HepG2 (cell line): ENCODE results near the gene CDC42EP4. TPM values are rescaled to one million over a fixed set of nuclear protein-coding genes. Genes with fewer than 3 reads are reported as not detected.

Experiments
- ATAC-seq: fragments of 200-7000 bp; cut with Tn5 transposase; 3 replicates; pipeline ENCODE4 v1.9.1; 2020; ENCODE audit warnings: mild to moderate bottlenecking, moderate library complexity
- BruUV-seq: library from RNA; stranded (reverse); fragments of 400-500 nt; replicated peaks from 2 replicates; lab custom pipeline; 2021; lab: Mats Ljungman, UMichigan
- CTCF ChIA-PET: fragments of 300-600 bp; formaldehyde crosslinking; extraction: SDS; loops from one replicate; lab custom pipeline; 2021; ENCODE audit warnings: low total read pairs, inconsistent platforms, low intra/inter-chr PET ratio; lab: Yijun Ruan, JAX
- POLR2A ChIA-PET: fragments of 350-600 bp; sonication (Branson Sonifier 250); formaldehyde crosslinking; loops from one replicate; lab custom pipeline; 2020; ENCODE audit warnings: antibody characterized with exemption, inconsistent platforms; lab: Yijun Ruan, JAX
- DNase-seq: peaks from one replicate; pipeline ENCODE4 v3.0.0-alpha.2; 2015; ENCODE audit warnings: low spot score
- FAIRE-seq: peaks from 3 replicates; lab custom pipeline; 2011; peaks lifted over from hg19 to GRCh38; lab: Jason Lieb, UNC
- H2AFZ ChIP-seq: one replicate; pipeline ENCODE4 v1.6.1; 2011; ENCODE audit warnings: low read length, inconsistent platforms
- H3K27ac ChIP-seq: fragments of 300-600 bp; 3 replicates; pipeline ENCODE4 v1.8.0; 2011; ENCODE audit warnings: mixed run types, mild to moderate bottlenecking, mixed read lengths, low read length, inconsistent platforms; ENCODE audit not compliant: insufficient read depth; ENCODE audit errors: extremely low read length
- H3K27me3 ChIP-seq, 2 experiments: fragments of 200-600 bp in 1 of 2; 2 replicates in 1 of 2; 3 replicates in 1 of 2; pipeline versions ENCODE4 v1.6.0 to v1.8.0; 2011; ENCODE audit warnings: low read length in 2 of 2, mild to moderate bottlenecking in 2 of 2, moderate library complexity in 2 of 2, inconsistent platforms in 1 of 2; ENCODE audit not compliant: insufficient read depth in 2 of 2, control insufficient read depth in 1 of 2
- H3K36me3 ChIP-seq, 2 experiments: fragments of 200-600 bp in 1 of 2; replicated peaks in 1 of 2; 2 replicates in 1 of 2; 3 replicates in 1 of 2; pipeline versions ENCODE4 v1.5.1 to v1.8.0; 2011; ENCODE audit warnings: low read length in 2 of 2, inconsistent platforms in 1 of 2; ENCODE audit not compliant: insufficient read depth in 2 of 2, control insufficient read depth in 1 of 2
- H3K4me1 ChIP-seq: 2 replicates; pipeline ENCODE4 v1.5.1; 2012; ENCODE audit warnings: low read length, inconsistent platforms; ENCODE audit not compliant: insufficient read depth
- H3K4me2 ChIP-seq: 2 replicates; pipeline ENCODE4 v1.6.0; 2011; ENCODE audit warnings: low read depth, low read length, inconsistent platforms
- H3K4me3 ChIP-seq, 3 experiments: fragments of 200-600 bp in 1 of 3; sonication (generic), shearing (Covaris generic) in 1 of 3; replicated peaks in 1 of 3; 2 replicates each; pipeline ENCODE4 v1.5.1; 2011 to 2016; ENCODE audit warnings: low read length in 3 of 3, inconsistent platforms in 2 of 3, low read depth in 2 of 3, mild to moderate bottlenecking in 2 of 3, control low read depth in 1 of 3, mixed read lengths in 1 of 3; ENCODE audit not compliant: insufficient read depth in 1 of 3
- H3K79me2 ChIP-seq: one replicate; pipeline ENCODE4 v1.6.1; 2011; ENCODE audit warnings: low read length, inconsistent platforms; ENCODE audit not compliant: insufficient read depth
- H3K9ac ChIP-seq: 2 replicates; pipeline ENCODE4 v1.6.0; 2011; ENCODE audit warnings: mild to moderate bottlenecking, low read depth, low read length, inconsistent platforms; ENCODE audit not compliant: insufficient read depth
- H3K9me3 ChIP-seq: 2 replicates; pipeline ENCODE4 v1.5.1; 2012; ENCODE audit warnings: mild to moderate bottlenecking, low read length
- H4K20me1 ChIP-seq: 2 replicates; pipeline ENCODE4 v1.6.0; 2011; ENCODE audit warnings: inconsistent platforms, mild to moderate bottlenecking, low read length, moderate library complexity; ENCODE audit not compliant: insufficient read depth
- GMEB1 ChIP-seq: sonication (generic); formaldehyde crosslinking; IDR thresholded peaks from 2 replicates; pipeline ENCODE4 v1.5.1; 2020; ENCODE audit warnings: missing genetic modification reagents, mild to moderate bottlenecking, borderline replicate concordance
- MTF1 ChIP-seq: sonication (generic); formaldehyde crosslinking; IDR thresholded peaks from 2 replicates; pipeline ENCODE4 v1.5.0; 2020; ENCODE audit warnings: missing genetic modification reagents
- MTF2 ChIP-seq: sonication (generic); formaldehyde crosslinking; IDR thresholded peaks from 2 replicates; pipeline ENCODE4 v1.5.0; 2020; ENCODE audit warnings: missing genetic modification reagents, borderline replicate concordance
- MYC ChIP-seq: sonication (generic); formaldehyde crosslinking; IDR thresholded peaks from 2 replicates; pipeline ENCODE4 v1.9.0; 2021; ENCODE audit warnings: missing genetic modification reagents, borderline replicate concordance
- NR2F1 ChIP-seq, 2 experiments: fragments of 450-650 bp in 1 of 2; formaldehyde crosslinking in 1 of 2; IDR thresholded peaks; 2 replicates each; pipeline versions ENCODE4 v1.5.0 to v1.6.1; 2016 to 2020; ENCODE audit warnings: mild to moderate bottlenecking in 1 of 2, missing compliant biosample characterization in 1 of 2, missing genetic modification reagents in 1 of 2, moderate library complexity in 1 of 2
- PRDM15 ChIP-seq: sonication (generic); formaldehyde crosslinking; IDR thresholded peaks from 2 replicates; pipeline ENCODE4 v1.4.0; 2020; ENCODE audit warnings: missing genetic modification reagents
- RBM22 ChIP-seq: fragments of 200-400 bp; formaldehyde crosslinking; optimal IDR thresholded peaks from 2 replicates; pipeline ENCODE3; 2017; ENCODE audit warnings: mild to moderate bottlenecking, low read length, moderate library complexity
- XBP1 ChIP-seq: sonication (generic); formaldehyde crosslinking; IDR thresholded peaks from 2 replicates; pipeline ENCODE4 v1.5.0; 2020; ENCODE audit warnings: missing genetic modification reagents
- ZC3H13 ChIP-seq: sonication (generic); formaldehyde crosslinking; IDR thresholded peaks from 2 replicates; pipeline ENCODE4 v1.8.1; 2023; ENCODE audit warnings: mild to moderate bottlenecking, missing genetic modification reagents, moderate library complexity
- ZNF510 ChIP-seq: sonication (generic); formaldehyde crosslinking; IDR thresholded peaks from 2 replicates; pipeline ENCODE4 v1.4.0; 2020; ENCODE audit warnings: low read depth, mild to moderate bottlenecking, missing genetic modification reagents
- ZNF646 ChIP-seq: sonication (generic); formaldehyde crosslinking; IDR thresholded peaks from 2 replicates; pipeline ENCODE4 v1.9.0; 2021; ENCODE audit warnings: mild to moderate bottlenecking, missing genetic modification reagents
- ZNF674 ChIP-seq: sonication (generic); formaldehyde crosslinking; IDR thresholded peaks from 2 replicates; pipeline ENCODE4 v1.5.0; 2020; ENCODE audit warnings: low read depth, mild to moderate bottlenecking, missing genetic modification reagents
- ZNF781 ChIP-seq: sonication (generic); formaldehyde crosslinking; IDR thresholded peaks from 2 replicates; pipeline ENCODE4 v1.5.1; 2020; ENCODE audit warnings: borderline replicate concordance, mild to moderate bottlenecking, missing genetic modification reagents; ENCODE audit errors: not compliant biosample characterization
- WGBS: methylation state at CpG from one replicate; pipeline ENCODE4 v1.1.6; 2017; ENCODE audit warnings: low lambda C conversion rate; 5-methylcytosine and 5-hydroxymethylcytosine counted together
- in situ Hi-C: cut with HindIII; loops from 2 replicates; pipeline ENCODE4 v1.10.0; 2017; ENCODE audit warnings: low pct_unique_long_range_greater_than_20kb; ENCODE audit not compliant: extremely low pct_ligation_motif_present
- intact Hi-C: fragments of 100-400 bp; cut with micrococcal nuclease; formaldehyde crosslinking; loops from one replicate; pipeline ENCODE4 v1.10.0; 2022; ENCODE audit not compliant: unreplicated experiment
- polyA plus RNA-seq, 8 experiments: library from polyadenylated mRNA; depleted of rRNA in 3 of 8; stranded (reverse) in 7 of 8; unstranded in 1 of 8; fragments of >200 nt; fragmentation: Illumina TruSeq in 4 of 8; extraction: Trizol in 4 of 8; gene quantifications; 2 replicates each; pipeline versions ENCODE4 v1.2.1 to v1.2.3, GENCODE V29; 2011 to 2016; ENCODE audit warnings: low read depth in 4 of 8, missing spikeins in 1 of 8, mixed read lengths in 1 of 8; ENCODE audit not compliant: insufficient read depth in 1 of 8
- total RNA-seq, 5 experiments: library from RNA; depleted of rRNA; stranded (reverse); fragments of >200 nt; fragmentation: Illumina TruSeq; extraction: Trizol; gene quantifications; 2 replicates each; pipeline ENCODE4 v1.2.3, GENCODE V29; 2016; ENCODE audit warnings: low read depth in 1 of 5

CDC42EP4 gene
- total and polyA plus RNA-seq, 2 of the 13 experiments (the other 11 are each of a cell fraction or from before 2014, with no cell fraction given), result 19.0 to 54.0 TPM

- intact Hi-C loops, result no loop called here
- CTCF ChIA-PET, result no interaction called here
- no peak for TF ChIP-seq ZNF674 (CRISPR knock-in tag)
- no peak for TF ChIP-seq MTF2 (CRISPR knock-in tag)
- TF ChIP-seq PRDM15 (CRISPR knock-in tag), result no peak
- TF ChIP-seq RBM22, result no peak
- no peak for TF ChIP-seq ZC3H13
- no peak for TF ChIP-seq ZNF510 (CRISPR knock-in tag)
- no peak for TF ChIP-seq MTF1 (CRISPR knock-in tag)
- TF ChIP-seq XBP1, result no peak
- TF ChIP-seq GMEB1 (CRISPR knock-in tag), result no peak
- no peak for TF ChIP-seq ZNF781
- no peak for TF ChIP-seq NR2F1 (CRISPR knock-in tag; IDR thresholded peaks at IDR 0.05)
- no peak for TF ChIP-seq ZNF646 (CRISPR knock-in tag)
- TF ChIP-seq MYC, result no peak
These were observed 71.2 kb downstream of the CDC42EP4 start for GRCh38 chr17:73240561-73240960.

More at GRCh38 chr17:73240561-73240960, 71.2 kb downstream of the CDC42EP4 start:
- no peaks in the 10 kb centered on the region for H3K27me3 ChIP-seq
- DNase-seq (no peak), ATAC-seq (no peak), FAIRE-seq (no peak)
- POLR2A ChIA-PET, result no interaction called here
- H3K79me2 ChIP-seq, result peaks cover 17% of the 10 kb centered on the region
- H3K9ac ChIP-seq, result no peak overlapping the region
- peaks cover 35% of the 10 kb centered on the region for H3K4me1 ChIP-seq
- no peaks in the 10 kb centered on the region for H3K9me3 ChIP-seq
- H3K36me3 ChIP-seq, result peaks cover 13 to 52% of the 10 kb centered on the region in 2 experiments
- in situ Hi-C loops, result no loop called here
- BruUV-seq, result no TSS peak
- 73% methylated on average over 2 of the region's 2 CpGs for WGBS
- H3K4me3 ChIP-seq, result no peak overlapping the region
- H3K4me2 ChIP-seq, result no peak overlapping the region
- no peak overlapping the region for H2AFZ ChIP-seq
- H4K20me1 ChIP-seq, result no peaks in the 10 kb centered on the region
- no peak overlapping the region for H3K27ac ChIP-seq
